ENCODE data around the gene CPNE4. TPM values are rescaled to one million over a fixed set of nuclear protein-coding genes. Genes with fewer than 3 reads are reported as not detected.

Gene CPNE4
- total and polyA plus RNA-seq, 2 donors (not counting 3 experiments of a cell fraction or from before 2014, with no cell fraction given): not detected

DNA sequence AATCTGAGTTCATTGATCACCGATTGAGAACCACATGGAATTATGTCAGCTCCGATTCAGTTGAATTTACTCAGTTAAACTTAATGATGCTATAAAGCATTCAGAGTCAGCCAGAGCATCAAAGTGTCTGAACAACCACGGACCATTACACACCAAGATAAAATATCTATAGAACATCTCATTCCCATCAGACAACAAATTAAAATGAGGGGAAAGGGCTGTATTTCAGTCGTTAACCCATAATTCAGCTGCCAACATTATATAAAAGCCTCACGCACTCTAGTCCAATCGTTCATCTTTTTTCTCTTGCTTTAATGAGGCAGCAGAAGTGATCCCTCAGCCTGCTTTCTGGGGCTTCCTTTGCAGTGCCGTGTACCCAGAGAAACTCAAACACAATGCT, 11.9 kb downstream of the CPNE4 start:
- Histone ChIP-seq H4K20me1 (replicated peaks; ENCODE audit: control insufficient read depth, extremely low read depth, insufficient read depth, low read length) (no peaks in the 10 kb centered on the region), H3K4me3 (replicated peaks in 1 of 3; ENCODE audit: insufficient read depth in 1 of 3, low read depth in 1 of 3, low read length in 3 of 3) (no peak overlapping the region), H3K36me3 (ENCODE audit: control insufficient read depth in 2 of 2, extremely low read depth in 1 of 2, insufficient read depth in 2 of 2, low read length in 2 of 2) (no peaks in the 10 kb centered on the region), H3K79me2 (ENCODE audit: control insufficient read depth, insufficient read depth, low read length) (no peaks in the 10 kb centered on the region), H3K4me1 (ENCODE audit: control insufficient read depth, extremely low read depth, insufficient read depth, low read length) (no peaks in the 10 kb centered on the region), H3K27ac (ENCODE audit: insufficient read depth, low read depth, low read length) (no peak overlapping the region), H3K27me3 (ENCODE audit: control insufficient read depth in 2 of 2, insufficient read depth in 2 of 2, low read length in 2 of 2) (no peaks in the 10 kb centered on the region), H3K9ac (replicated peaks; ENCODE audit: extremely low read depth, insufficient read depth, low read length) (no peak overlapping the region), H3K9me1 (replicated peaks; ENCODE audit: control insufficient read depth, extremely low read depth, insufficient read depth, low read length) (no peaks in the 10 kb centered on the region), H2AFZ (ENCODE audit: low read depth, low read length) (no peak overlapping the region), H3K4me2 (ENCODE audit: insufficient read depth, low read length) (no peak overlapping the region), H3K9me3 (replicated peaks; ENCODE audit: control insufficient read depth, insufficient read depth, low read length) (no peaks in the 10 kb centered on the region)
- no peak for TF ChIP-seq POLR2AphosphoS5 (IDR thresholded peaks at IDR 0.05; ENCODE audit: insufficient read depth, low read depth, low read length)
- TF ChIP-seq JUN (IDR thresholded peaks at IDR 0.05; ENCODE audit: borderline replicate concordance, insufficient read depth, insufficient read length, low read depth): no peak
- no peak for TF ChIP-seq GATA2 (IDR thresholded peaks at IDR 0.05; ENCODE audit: insufficient read depth, insufficient read length, low read depth, low read length)
- TF ChIP-seq, protein P1, sequence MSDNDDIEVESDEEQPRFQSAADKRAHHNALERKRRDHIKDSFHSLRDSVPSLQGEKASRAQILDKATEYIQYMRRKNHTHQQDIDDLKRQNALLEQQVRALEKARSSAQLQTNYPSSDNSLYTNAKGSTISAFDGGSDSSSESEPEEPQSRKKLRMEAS (IDR thresholded peaks at IDR 0.05; ENCODE audit: insufficient read depth, insufficient read length): no peak
- no peak for TF ChIP-seq FOS (IDR thresholded peaks at IDR 0.05; ENCODE audit: borderline replicate concordance, insufficient read depth, low read length)
- TF ChIP-seq MYC (IDR thresholded peaks at IDR 0.05; ENCODE audit: low read depth, low read length): no peak
- TF ChIP-seq, protein P2, sequence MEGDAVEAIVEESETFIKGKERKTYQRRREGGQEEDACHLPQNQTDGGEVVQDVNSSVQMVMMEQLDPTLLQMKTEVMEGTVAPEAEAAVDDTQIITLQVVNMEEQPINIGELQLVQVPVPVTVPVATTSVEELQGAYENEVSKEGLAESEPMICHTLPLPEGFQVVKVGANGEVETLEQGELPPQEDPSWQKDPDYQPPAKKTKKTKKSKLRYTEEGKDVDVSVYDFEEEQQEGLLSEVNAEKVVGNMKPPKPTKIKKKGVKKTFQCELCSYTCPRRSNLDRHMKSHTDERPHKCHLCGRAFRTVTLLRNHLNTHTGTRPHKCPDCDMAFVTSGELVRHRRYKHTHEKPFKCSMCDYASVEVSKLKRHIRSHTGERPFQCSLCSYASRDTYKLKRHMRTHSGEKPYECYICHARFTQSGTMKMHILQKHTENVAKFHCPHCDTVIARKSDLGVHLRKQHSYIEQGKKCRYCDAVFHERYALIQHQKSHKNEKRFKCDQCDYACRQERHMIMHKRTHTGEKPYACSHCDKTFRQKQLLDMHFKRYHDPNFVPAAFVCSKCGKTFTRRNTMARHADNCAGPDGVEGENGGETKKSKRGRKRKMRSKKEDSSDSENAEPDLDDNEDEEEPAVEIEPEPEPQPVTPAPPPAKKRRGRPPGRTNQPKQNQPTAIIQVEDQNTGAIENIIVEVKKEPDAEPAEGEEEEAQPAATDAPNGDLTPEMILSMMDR (IDR thresholded peaks at IDR 0.05; ENCODE audit: extremely low read depth in 1 of 2, insufficient read depth in 1 of 2, low read depth in 1 of 2, low read length in 2 of 2): no peak
- TF ChIP-seq POLR2A (IDR thresholded peaks at IDR 0.05; ENCODE audit: low read depth, low read length): no peak
- TF ChIP-seq EZH2 (IDR thresholded peaks at IDR 0.05; ENCODE audit: borderline replicate concordance, low read depth, low read length, severe bottlenecking): no peak
- DNase-seq (ENCODE audit: low read depth, low spot score): no peak
- ChIA-PET CTCF (interaction anchor here (0.9 to 1.4 kb wide), 3 partner anchors 11 to 16 kb away, joined by 3 to 4 read pairs (median 3); partner anchors contain the start of gene CPNE4), POLR2A (no interaction called here)
- no TSS peak for BruUV-seq (replicated peaks)
- dilution Hi-C loops (cut with MboI; ENCODE audit: extremely low pct_ligation_motif_present, low sequenced_read_pairs): no loop called here
- intact Hi-C loops (cut with micrococcal nuclease): no loop called here
- FAIRE-seq: no peak

Data from endothelial cell of umbilical vein (primary cell).